Activated T-helper 17 cell treated with anti-CD3 and anti-CD28 coated beads, Interleukin-2, amount 50 U/mL, for 72 hours (primary cell): ENCODE data around the gene ARMC7. TPM values are rescaled to one million over a fixed set of nuclear protein-coding genes. Genes with fewer than 3 reads are reported as not detected.
"Not testable (repeated sequence)": the region's sequence is repeated elsewhere in the genome, so short reads cannot be mapped to it uniquely, and the experiment has no call there.

Experiments
- ATAC-seq: fragments of 150-1000 bp; cut with Tn5 transposase; replicated peaks from 2 replicates; pipeline ENCODE4 v1.10.0; 2021; ENCODE audit warnings: mild to moderate bottlenecking, moderate library complexity
- H3K27ac Mint-ChIP-seq: one replicate; pipeline ENCODE4 v1.8.0; 2022; ENCODE audit warnings: mixed read lengths
- H3K27me3 Mint-ChIP-seq: one replicate; pipeline ENCODE4 v1.8.0; 2022; ENCODE audit warnings: mixed read lengths
- H3K36me3 Mint-ChIP-seq: one replicate; pipeline ENCODE4 v1.8.0; 2022; ENCODE audit warnings: low read depth, mild to moderate bottlenecking, mixed read lengths
- H3K4me1 Mint-ChIP-seq: one replicate; pipeline ENCODE4 v1.8.0; 2022; ENCODE audit warnings: mixed read lengths
- H3K4me3 Mint-ChIP-seq: one replicate; pipeline ENCODE4 v1.8.0; 2022; ENCODE audit warnings: mild to moderate bottlenecking, mixed read lengths
- H3K9me3 Mint-ChIP-seq: one replicate; pipeline ENCODE4 v1.8.0; 2022; ENCODE audit warnings: mixed read lengths
- total RNA-seq, 2 donors: library from RNA; stranded (reverse); gene quantifications; one replicate each; pipeline ENCODE4 v1.2.3, GENCODE V29; 2022

Gene ARMC7
- total RNA-seq, 2 donors from 2014 or later: 10.3 to 14.5 TPM

- H3K4me3 Mint-ChIP-seq, H3K36me3 Mint-ChIP-seq, H3K9me3 Mint-ChIP-seq, ATAC-seq, H3K4me1 Mint-ChIP-seq, H3K27me3 Mint-ChIP-seq: not testable (repeated sequence)
- H3K27ac Mint-ChIP-seq: peak overlapping the region; percentile 29
These were observed 38.1 kb upstream of the ARMC7 start for GRCh38 chr17:75071478-75072271.

GRCh38 chr17:75072909-75073308 is 36.9 kb upstream of the ARMC7 start:
- not testable (repeated sequence) for H3K9me3 Mint-ChIP-seq, H3K36me3 Mint-ChIP-seq, H3K4me3 Mint-ChIP-seq, H3K4me1 Mint-ChIP-seq, ATAC-seq, H3K27ac Mint-ChIP-seq, H3K27me3 Mint-ChIP-seq

GRCh38 chr17:75073618-75074047 is 36.1 kb upstream of the ARMC7 start:
- Mint-ChIP-seq H3K27me3 (no peaks in the 10 kb centered on the region), H3K9me3 (no peaks in the 10 kb centered on the region), H3K36me3 (no peaks in the 10 kb centered on the region)

GRCh38 chr17:75074532-75074931 is 35.2 kb upstream of the ARMC7 start:
- no peak for ATAC-seq
- no peak overlapping the region for H3K4me3 Mint-ChIP-seq
- H3K4me1 Mint-ChIP-seq: no peaks in the 10 kb centered on the region
- no peaks in the 10 kb centered on the region for H3K27me3 Mint-ChIP-seq
- H3K9me3 Mint-ChIP-seq: no peaks in the 10 kb centered on the region
- H3K36me3 Mint-ChIP-seq: no peaks in the 10 kb centered on the region
- no peak overlapping the region for H3K27ac Mint-ChIP-seq

More at GRCh38 chr17:75073618-75074047, 36.1 kb upstream of the ARMC7 start:
- Mint-ChIP-seq H3K27ac (no peak overlapping the region), H3K4me1 (no peaks in the 10 kb centered on the region), H3K4me3 (no peak overlapping the region)
- no peak for ATAC-seq

GRCh38 chr17:75075597-75076336 is 34.0 kb upstream of the ARMC7 start:
- no peaks in the 10 kb centered on the region for H3K9me3 Mint-ChIP-seq

GRCh38 chr17:75077072-75077495 is 32.7 kb upstream of the ARMC7 start:
- Mint-ChIP-seq H3K36me3 (no peaks in the 10 kb centered on the region), H3K27ac (peak overlapping the region; percentile 73), H3K27me3 (no peaks in the 10 kb centered on the region), H3K4me1 (no peaks in the 10 kb centered on the region), H3K4me3 (peak overlapping the region; percentile 78), H3K9me3 (no peaks in the 10 kb centered on the region)
- no peak for ATAC-seq

More at GRCh38 chr17:75075597-75076336, 34.0 kb upstream of the ARMC7 start:
- Mint-ChIP-seq H3K27me3 (no peaks in the 10 kb centered on the region), H3K4me3 (no peak overlapping the region), H3K27ac (no peak overlapping the region), H3K4me1 (no peaks in the 10 kb centered on the region), H3K36me3 (no peaks in the 10 kb centered on the region)
- ATAC-seq: no peak

GRCh38 chr17:75077496-75078283 is 32.1 kb upstream of the ARMC7 start:
- Mint-ChIP-seq H3K4me3 (peak overlapping the region; percentile 78), H3K36me3 (no peaks in the 10 kb centered on the region), H3K4me1 (no peaks in the 10 kb centered on the region), H3K9me3 (no peaks in the 10 kb centered on the region), H3K27me3 (no peaks in the 10 kb centered on the region), H3K27ac (peak overlapping the region; percentile 73)
- ATAC-seq: peak; percentile 85

- peak overlapping the region; percentile 73 for H3K27ac Mint-ChIP-seq
- no peaks in the 10 kb centered on the region for H3K9me3 Mint-ChIP-seq
- no peaks in the 10 kb centered on the region for H3K36me3 Mint-ChIP-seq
- H3K4me3 Mint-ChIP-seq: peak overlapping the region; percentile 78
- no peaks in the 10 kb centered on the region for H3K27me3 Mint-ChIP-seq
- peak; percentile 52 for ATAC-seq
- H3K4me1 Mint-ChIP-seq: no peaks in the 10 kb centered on the region
These were observed 31.3 kb upstream of the ARMC7 start for GRCh38 chr17:75078284-75079022.

- H3K27me3 Mint-ChIP-seq: no peaks in the 10 kb centered on the region
- peaks cover 3% of the 10 kb centered on the region for H3K4me1 Mint-ChIP-seq
- H3K9me3 Mint-ChIP-seq: no peaks in the 10 kb centered on the region
- peak overlapping the region; percentile 78 for H3K4me3 Mint-ChIP-seq
- no peaks in the 10 kb centered on the region for H3K36me3 Mint-ChIP-seq
- ATAC-seq: no peak
- peak overlapping the region; percentile 73 for H3K27ac Mint-ChIP-seq
These were observed 30.8 kb upstream of the ARMC7 start for GRCh38 chr17:75079023-75079373.

GRCh38 chr17:75081611-75082540 is 27.9 kb upstream of the ARMC7 start:
- no peaks in the 10 kb centered on the region for H3K9me3 Mint-ChIP-seq
- ATAC-seq: no peak
- peak overlapping the region; percentile 51 for H3K27ac Mint-ChIP-seq
- no peaks in the 10 kb centered on the region for H3K27me3 Mint-ChIP-seq
- H3K36me3 Mint-ChIP-seq: no peaks in the 10 kb centered on the region
- peaks cover 7% of the 10 kb centered on the region for H3K4me1 Mint-ChIP-seq
- no peak overlapping the region for H3K4me3 Mint-ChIP-seq

GRCh38 chr17:75082683-75083082 is 27.1 kb upstream of the ARMC7 start:
- H3K27ac Mint-ChIP-seq: peak overlapping the region; percentile 51
- ATAC-seq: no peak
- H3K36me3 Mint-ChIP-seq: no peaks in the 10 kb centered on the region
- no peaks in the 10 kb centered on the region for H3K27me3 Mint-ChIP-seq
- H3K4me1 Mint-ChIP-seq: peaks cover 7% of the 10 kb centered on the region
- no peak overlapping the region for H3K4me3 Mint-ChIP-seq
- H3K9me3 Mint-ChIP-seq: no peaks in the 10 kb centered on the region

GRCh38 chr17:75084039-75084660 is 25.6 kb upstream of the ARMC7 start:
- H3K4me1 Mint-ChIP-seq: peaks cover 7% of the 10 kb centered on the region
- peak overlapping the region; percentile 10 for H3K4me3 Mint-ChIP-seq
- H3K9me3 Mint-ChIP-seq: no peaks in the 10 kb centered on the region
- no peaks in the 10 kb centered on the region for H3K36me3 Mint-ChIP-seq
- no peaks in the 10 kb centered on the region for H3K27me3 Mint-ChIP-seq
- H3K27ac Mint-ChIP-seq: peak overlapping the region; percentile 59
- ATAC-seq: no peak
